NT2/D1 (cell line): Measurements from ENCODE around the gene MAML2.

Experiments
- SUZ12 ChIP-seq: IDR thresholded peaks from 2 replicates; pipeline ENCODE4 v1.6.1; 2011; ENCODE audit not compliant: insufficient read length, insufficient read depth; ENCODE audit errors: extremely low read depth
- YY1 ChIP-seq: IDR thresholded peaks from 2 replicates; pipeline ENCODE4 v1.6.1; 2011; ENCODE audit not compliant: insufficient read length, insufficient read depth
- ZNF274 ChIP-seq: IDR thresholded peaks from 2 replicates; pipeline ENCODE4 v1.6.1; 2011; ENCODE audit warnings: mild to moderate bottlenecking, low read depth, low read length

DNA sequence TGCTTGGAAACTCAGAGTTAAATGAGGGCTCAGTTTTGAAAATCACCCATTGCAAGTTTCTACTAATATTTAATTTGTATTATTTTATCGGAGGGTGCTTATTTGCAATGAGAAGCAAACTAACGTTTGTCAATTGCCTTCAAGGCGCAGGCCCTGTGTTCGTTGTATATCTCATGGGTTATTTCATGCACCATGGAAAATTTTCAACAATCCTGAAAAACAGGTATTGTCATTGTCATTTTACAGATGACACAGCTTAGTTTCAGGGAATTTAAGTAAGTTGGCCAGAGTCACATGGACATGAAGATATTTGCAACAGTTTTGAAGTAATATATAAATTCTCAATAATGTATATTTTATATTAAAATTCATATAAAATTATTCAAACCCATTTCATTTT, 261.4 kb downstream of the MAML2 start:
- TF ChIP-seq YY1 (no peak), ZNF274 (no peak), SUZ12 (no peak)
